ENCODE data around the gene ARL3.

Gene ARL3

DNA sequence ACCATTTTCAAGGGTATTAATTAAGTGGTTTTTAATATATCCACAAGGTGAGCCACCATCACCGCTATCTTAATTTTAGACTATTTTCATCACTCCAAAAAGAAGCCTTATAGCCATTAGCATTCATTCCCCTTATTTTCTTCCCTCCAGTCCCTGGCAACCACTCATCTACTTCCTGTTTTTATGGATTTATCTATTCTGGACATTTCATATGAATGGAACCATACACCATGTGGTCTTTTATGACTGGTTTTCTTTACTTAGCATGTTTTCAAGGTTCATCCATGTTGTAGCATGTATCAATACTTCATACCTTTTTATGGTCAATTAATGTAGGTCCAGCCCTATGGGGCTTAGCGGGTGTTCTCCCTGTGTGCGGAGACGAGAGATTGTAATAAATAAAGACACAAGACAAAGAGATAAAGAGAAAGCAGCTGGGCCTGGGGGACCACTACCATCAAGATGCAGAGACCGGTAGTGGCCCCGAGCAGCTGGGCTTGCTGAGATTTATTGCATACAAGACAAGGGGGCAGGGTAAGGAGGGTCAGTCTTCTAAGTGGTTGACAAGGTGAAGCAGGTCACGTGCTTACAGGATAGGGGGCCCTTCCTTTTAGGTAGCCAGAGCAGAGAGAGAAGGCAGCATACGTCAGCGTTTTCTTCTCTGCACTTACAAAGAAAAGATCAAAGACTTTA lies 44.2 kb upstream of the ARL3 start:
- Histone ChIP-seq H3K36me3 (ENCODE audit: control insufficient read depth, insufficient read depth, low read length) (peaks cover 2% of the 10 kb centered on the region; the same call in 1 of the 2 replicates), H3K27me3 (replicated peaks; ENCODE audit: control insufficient read depth, insufficient read depth, low read length) (no peaks in the 10 kb centered on the region), H3K4me3 (replicated peaks; ENCODE audit: low read depth, low read length) (no peak overlapping the region)
- TF ChIP-seq, protein P1, sequence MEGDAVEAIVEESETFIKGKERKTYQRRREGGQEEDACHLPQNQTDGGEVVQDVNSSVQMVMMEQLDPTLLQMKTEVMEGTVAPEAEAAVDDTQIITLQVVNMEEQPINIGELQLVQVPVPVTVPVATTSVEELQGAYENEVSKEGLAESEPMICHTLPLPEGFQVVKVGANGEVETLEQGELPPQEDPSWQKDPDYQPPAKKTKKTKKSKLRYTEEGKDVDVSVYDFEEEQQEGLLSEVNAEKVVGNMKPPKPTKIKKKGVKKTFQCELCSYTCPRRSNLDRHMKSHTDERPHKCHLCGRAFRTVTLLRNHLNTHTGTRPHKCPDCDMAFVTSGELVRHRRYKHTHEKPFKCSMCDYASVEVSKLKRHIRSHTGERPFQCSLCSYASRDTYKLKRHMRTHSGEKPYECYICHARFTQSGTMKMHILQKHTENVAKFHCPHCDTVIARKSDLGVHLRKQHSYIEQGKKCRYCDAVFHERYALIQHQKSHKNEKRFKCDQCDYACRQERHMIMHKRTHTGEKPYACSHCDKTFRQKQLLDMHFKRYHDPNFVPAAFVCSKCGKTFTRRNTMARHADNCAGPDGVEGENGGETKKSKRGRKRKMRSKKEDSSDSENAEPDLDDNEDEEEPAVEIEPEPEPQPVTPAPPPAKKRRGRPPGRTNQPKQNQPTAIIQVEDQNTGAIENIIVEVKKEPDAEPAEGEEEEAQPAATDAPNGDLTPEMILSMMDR (IDR thresholded peaks at IDR 0.05; ENCODE audit: insufficient read depth, low read length, poor library complexity, severe bottlenecking) = no peak
- no peak for DNase-seq (ENCODE audit: extremely low read depth, insufficient read length)

DNA sequence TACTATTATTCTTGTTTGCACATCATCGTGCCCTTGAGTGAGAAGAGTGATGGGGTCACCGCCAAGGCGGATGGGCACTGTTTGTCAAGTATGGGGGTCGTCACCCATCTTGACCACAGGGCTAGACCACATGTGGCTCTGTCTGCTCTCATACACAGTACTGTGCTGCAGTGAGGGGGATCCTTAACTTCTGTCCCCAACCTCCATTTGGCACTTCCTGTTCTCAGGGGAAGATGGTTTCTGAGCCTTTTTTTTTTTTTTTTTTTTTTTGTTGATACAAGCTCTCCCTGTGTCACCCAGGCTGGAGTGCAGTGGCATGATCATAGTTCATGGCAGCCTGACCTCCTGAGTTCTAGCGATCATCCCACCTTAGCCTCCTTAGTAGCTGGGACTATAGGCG lies 43.1 kb upstream of the ARL3 start:
- DNase-seq (ENCODE audit: extremely low read depth, insufficient read length) = no peak
- H3K27me3 ChIP-seq (replicated peaks; ENCODE audit: control insufficient read depth, insufficient read depth, low read length) = no peaks in the 10 kb centered on the region
- H3K36me3 ChIP-seq (ENCODE audit: control insufficient read depth, insufficient read depth, low read length) = no peaks in the 10 kb centered on the region
- TF ChIP-seq, protein P1 (IDR thresholded peaks at IDR 0.05; ENCODE audit: insufficient read depth, low read length, poor library complexity, severe bottlenecking) = no peak
- H3K4me3 ChIP-seq (replicated peaks; ENCODE audit: low read depth, low read length) = no peak overlapping the region

DNA sequence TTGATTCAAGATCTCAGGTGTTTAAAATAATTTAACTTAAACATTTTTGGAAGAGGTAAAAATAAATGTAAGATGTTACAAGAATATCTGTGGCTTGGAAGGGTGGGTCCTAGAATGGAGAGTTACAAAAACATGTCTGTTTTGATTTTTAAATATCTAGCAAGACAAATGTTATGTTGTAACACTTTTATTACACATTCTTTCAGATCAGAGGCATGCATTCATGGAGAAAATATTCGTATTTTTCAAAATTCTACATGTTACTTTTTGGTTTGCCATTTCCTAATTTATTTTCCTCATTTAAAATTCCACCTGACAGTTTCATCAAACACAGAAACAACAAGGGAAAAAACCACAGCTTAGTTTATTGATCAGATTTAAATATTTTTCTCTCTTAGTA lies 39.5 kb upstream of the ARL3 start:
- TF ChIP-seq, protein P1 (IDR thresholded peaks at IDR 0.05; ENCODE audit: insufficient read depth, low read length, poor library complexity, severe bottlenecking) = no peak
- Histone ChIP-seq H3K4me3 (replicated peaks; ENCODE audit: low read depth, low read length) (no peak overlapping the region), H3K36me3 (ENCODE audit: control insufficient read depth, insufficient read depth, low read length) (no peaks in the 10 kb centered on the region; the same call in 1 of the 2 replicates), H3K27me3 (replicated peaks; ENCODE audit: control insufficient read depth, insufficient read depth, low read length) (no peaks in the 10 kb centered on the region)
- no peak for DNase-seq (ENCODE audit: extremely low read depth, insufficient read length)

DNA sequence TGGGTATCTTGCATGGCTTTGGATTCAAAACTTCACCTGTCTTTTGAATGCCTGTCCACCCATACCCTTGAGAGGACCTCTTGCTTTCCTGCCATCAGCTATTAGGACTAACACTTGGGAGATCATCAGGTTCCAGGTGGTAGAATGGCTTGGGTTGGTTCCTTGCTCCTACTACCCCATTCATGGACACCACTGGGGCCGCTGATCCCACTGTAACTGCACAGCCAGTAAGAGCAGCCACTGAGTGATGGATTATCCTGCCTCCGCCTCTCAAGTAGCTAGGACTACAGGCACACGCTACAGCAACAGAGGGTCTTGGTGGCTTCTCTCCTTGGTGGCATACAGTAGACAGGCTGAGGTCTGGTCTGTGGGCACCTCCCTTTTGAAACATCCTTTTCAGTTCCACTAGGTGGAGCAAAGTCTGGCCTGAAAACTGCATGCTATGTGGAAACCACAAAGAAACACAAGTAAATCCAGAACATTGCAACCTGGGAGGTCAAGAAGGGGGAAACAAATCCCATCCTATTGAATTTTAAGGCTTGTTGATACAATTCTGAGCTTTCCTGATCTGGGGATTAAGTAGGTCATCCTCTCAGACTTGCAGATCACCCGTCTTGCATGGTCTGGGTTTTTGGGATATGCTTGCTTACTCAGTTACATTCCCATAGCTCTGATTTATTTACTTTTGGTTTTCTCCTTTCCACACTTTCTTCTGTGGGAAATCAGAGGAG lies 38.9 kb upstream of the ARL3 start:
- no peaks in the 10 kb centered on the region for H3K27me3 ChIP-seq (replicated peaks; ENCODE audit: control insufficient read depth, insufficient read depth, low read length)
- no peaks in the 10 kb centered on the region; the same call in 1 of the 2 replicates for H3K36me3 ChIP-seq (ENCODE audit: control insufficient read depth, insufficient read depth, low read length)
- H3K4me3 ChIP-seq (replicated peaks; ENCODE audit: low read depth, low read length) = no peak overlapping the region
- TF ChIP-seq, protein P1 (IDR thresholded peaks at IDR 0.05; ENCODE audit: insufficient read depth, low read length, poor library complexity, severe bottlenecking) = peak; percentile 60
- DNase-seq (ENCODE audit: extremely low read depth, insufficient read length) = no peak

DNA sequence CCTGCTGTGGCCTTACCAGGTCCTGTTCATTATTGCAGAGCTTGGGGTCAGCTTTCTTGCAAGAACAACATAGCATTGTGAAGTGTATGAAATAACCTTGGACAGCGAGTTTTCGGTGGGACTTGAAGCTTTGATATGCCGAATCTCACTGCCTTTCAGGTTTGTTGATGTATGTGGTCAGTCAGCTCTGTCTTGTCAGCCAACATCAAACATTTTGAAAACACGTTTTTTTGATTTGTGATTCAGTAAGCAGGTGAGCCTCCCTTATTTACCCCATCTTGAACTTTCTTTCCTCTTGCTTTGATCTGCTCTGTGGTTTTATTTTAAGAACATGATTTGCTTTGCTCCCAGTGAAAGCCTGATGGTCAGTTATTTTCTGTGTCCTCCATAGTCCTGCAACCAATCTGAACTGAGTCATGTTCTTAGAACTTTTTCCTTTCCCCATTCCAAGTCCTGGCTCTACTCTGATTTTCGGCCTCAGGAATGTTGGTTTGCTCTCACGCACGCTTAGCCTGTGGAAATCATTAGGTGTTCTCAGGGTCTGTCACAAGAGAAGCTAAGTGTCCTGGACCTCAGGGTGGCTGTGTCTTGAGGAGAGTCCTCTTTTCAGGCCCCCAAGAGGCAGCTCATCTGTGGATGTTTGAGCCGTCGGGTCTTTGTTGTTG lies 38.2 kb upstream of the ARL3 start:
- TF ChIP-seq, protein P1 (IDR thresholded peaks at IDR 0.05; ENCODE audit: insufficient read depth, low read length, poor library complexity, severe bottlenecking) = no peak
- H3K4me3 ChIP-seq (replicated peaks; ENCODE audit: low read depth, low read length) = no peak overlapping the region
- DNase-seq (ENCODE audit: extremely low read depth, insufficient read length) = no peak
- H3K27me3 ChIP-seq (replicated peaks; ENCODE audit: control insufficient read depth, insufficient read depth, low read length) = no peaks in the 10 kb centered on the region
- H3K36me3 ChIP-seq (ENCODE audit: control insufficient read depth, insufficient read depth, low read length) = no peaks in the 10 kb centered on the region; the same call in 1 of the 2 replicates

Data from GM06990 (cell line).